Measurements from ENCODE around the gene RALB. TPM values are rescaled to one million over a fixed set of nuclear protein-coding genes. Genes with fewer than 3 reads are reported as not detected.

RALB gene
- total RNA-seq, 1 experiment from 2014 or later: 17.1 TPM

- ChIA-PET CTCF (interaction anchor here (1.4 to 1.5 kb wide), 2 partner anchors 19 to 88 kb away, joined by 3 to 4 read pairs; no protein-coding TSS in a partner anchor), POLR2A (no interaction called here)
- DNase-seq (ENCODE audit: low spot score) (no peak), ATAC-seq (no peak)
- no peak overlapping the region for H3K27ac Mint-ChIP-seq
- H3K4me1 Mint-ChIP-seq: peaks cover 11% of the 10 kb centered on the region
- peaks cover 11% of the 10 kb centered on the region for H3K9me3 Mint-ChIP-seq
- H3K27me3 Mint-ChIP-seq (ENCODE audit: low read depth): peaks cover 56% of the 10 kb centered on the region
- TF ChIP-seq ZNF416 (CRISPR knock-in tag; IDR thresholded peaks at IDR 0.05) (no peak), SMAD3 (CRISPR knock-in tag; IDR thresholded peaks at IDR 0.05; ENCODE audit: borderline replicate concordance) (no peak), ZNF232 (CRISPR knock-in tag; IDR thresholded peaks at IDR 0.05) (no peak), TEAD4 (CRISPR knock-in tag; IDR thresholded peaks at IDR 0.05) (no peak), E2F1 (CRISPR knock-in tag; IDR thresholded peaks at IDR 0.05) (no peak), ZNF121 (CRISPR knock-in tag; IDR thresholded peaks at IDR 0.05) (no peak), JAZF1 (CRISPR knock-in tag; IDR thresholded peaks at IDR 0.05) (no peak), IRF2 (CRISPR knock-in tag; IDR thresholded peaks at IDR 0.05; ENCODE audit: borderline replicate concordance, low read depth) (no peak)
- H3K36me3 Mint-ChIP-seq: peaks cover 22% of the 10 kb centered on the region
- H3K4me3 Mint-ChIP-seq: no peak overlapping the region
These were observed 27.7 kb upstream of the RALB start for GRCh38 chr2:120224735-120225548.

- peaks cover 19% of the 10 kb centered on the region for H3K36me3 Mint-ChIP-seq
- POLR2A ChIA-PET: no interaction called here
- DNase-seq (ENCODE audit: low spot score): no peak
- CTCF ChIA-PET: interaction anchor here (1.4 to 1.5 kb wide), 2 partner anchors 20 to 88 kb away, joined by 3 to 4 read pairs; no protein-coding TSS in a partner anchor
- ATAC-seq: no peak
- no peak overlapping the region for H3K27ac Mint-ChIP-seq
- peaks cover 11% of the 10 kb centered on the region for H3K4me1 Mint-ChIP-seq
- peaks cover 11% of the 10 kb centered on the region for H3K9me3 Mint-ChIP-seq
- peaks cover 56% of the 10 kb centered on the region for H3K27me3 Mint-ChIP-seq (ENCODE audit: low read depth)
- H3K4me3 Mint-ChIP-seq: no peak overlapping the region
- TF ChIP-seq PRRX2 (CRISPR knock-in tag; IDR thresholded peaks at IDR 0.05) (no peak), EMX1 (CRISPR knock-in tag; IDR thresholded peaks at IDR 0.05) (no peak), TEAD4 (CRISPR knock-in tag; IDR thresholded peaks at IDR 0.05) (no peak), ZNF219 (CRISPR knock-in tag; IDR thresholded peaks at IDR 0.05; ENCODE audit: borderline replicate concordance) (no peak), CREB1 (CRISPR knock-in tag; IDR thresholded peaks at IDR 0.05) (no peak), E2F1 (CRISPR knock-in tag; IDR thresholded peaks at IDR 0.05) (no peak), OVOL2 (CRISPR knock-in tag; IDR thresholded peaks at IDR 0.05; ENCODE audit: borderline replicate concordance) (no peak), CTCF (IDR thresholded peaks at IDR 0.05) (no peak), GABPB1 (CRISPR knock-in tag; IDR thresholded peaks at IDR 0.05) (no peak), CDX4 (CRISPR knock-in tag; IDR thresholded peaks at IDR 0.05; ENCODE audit: borderline replicate concordance) (no peak)
- TF ChIP-seq, protein P1, sequence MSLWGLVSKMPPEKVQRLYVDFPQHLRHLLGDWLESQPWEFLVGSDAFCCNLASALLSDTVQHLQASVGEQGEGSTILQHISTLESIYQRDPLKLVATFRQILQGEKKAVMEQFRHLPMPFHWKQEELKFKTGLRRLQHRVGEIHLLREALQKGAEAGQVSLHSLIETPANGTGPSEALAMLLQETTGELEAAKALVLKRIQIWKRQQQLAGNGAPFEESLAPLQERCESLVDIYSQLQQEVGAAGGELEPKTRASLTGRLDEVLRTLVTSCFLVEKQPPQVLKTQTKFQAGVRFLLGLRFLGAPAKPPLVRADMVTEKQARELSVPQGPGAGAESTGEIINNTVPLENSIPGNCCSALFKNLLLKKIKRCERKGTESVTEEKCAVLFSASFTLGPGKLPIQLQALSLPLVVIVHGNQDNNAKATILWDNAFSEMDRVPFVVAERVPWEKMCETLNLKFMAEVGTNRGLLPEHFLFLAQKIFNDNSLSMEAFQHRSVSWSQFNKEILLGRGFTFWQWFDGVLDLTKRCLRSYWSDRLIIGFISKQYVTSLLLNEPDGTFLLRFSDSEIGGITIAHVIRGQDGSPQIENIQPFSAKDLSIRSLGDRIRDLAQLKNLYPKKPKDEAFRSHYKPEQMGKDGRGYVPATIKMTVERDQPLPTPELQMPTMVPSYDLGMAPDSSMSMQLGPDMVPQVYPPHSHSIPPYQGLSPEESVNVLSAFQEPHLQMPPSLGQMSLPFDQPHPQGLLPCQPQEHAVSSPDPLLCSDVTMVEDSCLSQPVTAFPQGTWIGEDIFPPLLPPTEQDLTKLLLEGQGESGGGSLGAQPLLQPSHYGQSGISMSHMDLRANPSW (CRISPR knock-in tag; conservative IDR thresholded peaks at IDR 0.05; ENCODE audit: low read depth): no peak
- TF ChIP-seq, protein P2, sequence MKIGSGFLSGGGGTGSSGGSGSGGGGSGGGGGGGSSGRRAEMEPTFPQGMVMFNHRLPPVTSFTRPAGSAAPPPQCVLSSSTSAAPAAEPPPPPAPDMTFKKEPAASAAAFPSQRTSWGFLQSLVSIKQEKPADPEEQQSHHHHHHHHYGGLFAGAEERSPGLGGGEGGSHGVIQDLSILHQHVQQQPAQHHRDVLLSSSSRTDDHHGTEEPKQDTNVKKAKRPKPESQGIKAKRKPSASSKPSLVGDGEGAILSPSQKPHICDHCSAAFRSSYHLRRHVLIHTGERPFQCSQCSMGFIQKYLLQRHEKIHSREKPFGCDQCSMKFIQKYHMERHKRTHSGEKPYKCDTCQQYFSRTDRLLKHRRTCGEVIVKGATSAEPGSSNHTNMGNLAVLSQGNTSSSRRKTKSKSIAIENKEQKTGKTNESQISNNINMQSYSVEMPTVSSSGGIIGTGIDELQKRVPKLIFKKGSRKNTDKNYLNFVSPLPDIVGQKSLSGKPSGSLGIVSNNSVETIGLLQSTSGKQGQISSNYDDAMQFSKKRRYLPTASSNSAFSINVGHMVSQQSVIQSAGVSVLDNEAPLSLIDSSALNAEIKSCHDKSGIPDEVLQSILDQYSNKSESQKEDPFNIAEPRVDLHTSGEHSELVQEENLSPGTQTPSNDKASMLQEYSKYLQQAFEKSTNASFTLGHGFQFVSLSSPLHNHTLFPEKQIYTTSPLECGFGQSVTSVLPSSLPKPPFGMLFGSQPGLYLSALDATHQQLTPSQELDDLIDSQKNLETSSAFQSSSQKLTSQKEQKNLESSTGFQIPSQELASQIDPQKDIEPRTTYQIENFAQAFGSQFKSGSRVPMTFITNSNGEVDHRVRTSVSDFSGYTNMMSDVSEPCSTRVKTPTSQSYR (CRISPR knock-in tag; IDR thresholded peaks at IDR 0.05): no peak
- TF ChIP-seq, protein P3, sequence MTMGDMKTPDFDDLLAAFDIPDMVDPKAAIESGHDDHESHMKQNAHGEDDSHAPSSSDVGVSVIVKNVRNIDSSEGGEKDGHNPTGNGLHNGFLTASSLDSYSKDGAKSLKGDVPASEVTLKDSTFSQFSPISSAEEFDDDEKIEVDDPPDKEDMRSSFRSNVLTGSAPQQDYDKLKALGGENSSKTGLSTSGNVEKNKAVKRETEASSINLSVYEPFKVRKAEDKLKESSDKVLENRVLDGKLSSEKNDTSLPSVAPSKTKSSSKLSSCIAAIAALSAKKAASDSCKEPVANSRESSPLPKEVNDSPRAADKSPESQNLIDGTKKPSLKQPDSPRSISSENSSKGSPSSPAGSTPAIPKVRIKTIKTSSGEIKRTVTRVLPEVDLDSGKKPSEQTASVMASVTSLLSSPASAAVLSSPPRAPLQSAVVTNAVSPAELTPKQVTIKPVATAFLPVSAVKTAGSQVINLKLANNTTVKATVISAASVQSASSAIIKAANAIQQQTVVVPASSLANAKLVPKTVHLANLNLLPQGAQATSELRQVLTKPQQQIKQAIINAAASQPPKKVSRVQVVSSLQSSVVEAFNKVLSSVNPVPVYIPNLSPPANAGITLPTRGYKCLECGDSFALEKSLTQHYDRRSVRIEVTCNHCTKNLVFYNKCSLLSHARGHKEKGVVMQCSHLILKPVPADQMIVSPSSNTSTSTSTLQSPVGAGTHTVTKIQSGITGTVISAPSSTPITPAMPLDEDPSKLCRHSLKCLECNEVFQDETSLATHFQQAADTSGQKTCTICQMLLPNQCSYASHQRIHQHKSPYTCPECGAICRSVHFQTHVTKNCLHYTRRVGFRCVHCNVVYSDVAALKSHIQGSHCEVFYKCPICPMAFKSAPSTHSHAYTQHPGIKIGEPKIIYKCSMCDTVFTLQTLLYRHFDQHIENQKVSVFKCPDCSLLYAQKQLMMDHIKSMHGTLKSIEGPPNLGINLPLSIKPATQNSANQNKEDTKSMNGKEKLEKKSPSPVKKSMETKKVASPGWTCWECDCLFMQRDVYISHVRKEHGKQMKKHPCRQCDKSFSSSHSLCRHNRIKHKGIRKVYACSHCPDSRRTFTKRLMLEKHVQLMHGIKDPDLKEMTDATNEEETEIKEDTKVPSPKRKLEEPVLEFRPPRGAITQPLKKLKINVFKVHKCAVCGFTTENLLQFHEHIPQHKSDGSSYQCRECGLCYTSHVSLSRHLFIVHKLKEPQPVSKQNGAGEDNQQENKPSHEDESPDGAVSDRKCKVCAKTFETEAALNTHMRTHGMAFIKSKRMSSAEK (CRISPR knock-in tag; IDR thresholded peaks at IDR 0.05; ENCODE audit: borderline replicate concordance): no peak
These were observed 27.0 kb upstream of the RALB start for GRCh38 chr2:120225549-120226065.
